Keratinocyte (primary cell): Measurements from ENCODE around the gene FBXO3.

Experiments used
- CTCF ChIP-seq, 3 experiments: IDR thresholded peaks in 1 of 3; conservative IDR thresholded peaks in 1 of 3; optimal IDR thresholded peaks in 1 of 3; 2 replicates in 2 of 3; 3 replicates in 1 of 3; pipeline versions ENCODE3 to v1.5.1; 2011; ENCODE audit warnings: low read length in 3 of 3, mild to moderate bottlenecking in 3 of 3, moderate library complexity in 2 of 3, control low read depth in 1 of 3, inconsistent platforms in 1 of 3; ENCODE audit not compliant: insufficient read depth in 2 of 3; ENCODE audit errors: extremely low read depth in 1 of 3
- EZH2 ChIP-seq: IDR thresholded peaks from one replicate; pipeline ENCODE4 v1.6.1; 2012; ENCODE audit warnings: inconsistent platforms, mild to moderate bottlenecking, low read length, moderate library complexity

GRCh38 chr11:33772870-33773269, 1.4 kb downstream of the FBXO3 start:
- TF ChIP-seq CTCF (optimal IDR thresholded peaks at IDR 0.05 in 1 of 3, IDR thresholded peaks at IDR 0.05 in 1 of 3, conservative IDR thresholded peaks at IDR 0.05 in 1 of 3; ENCODE audit: extremely low read depth in 1 of 3, insufficient read depth in 2 of 3, low read length in 3 of 3), result no peak
- TF ChIP-seq EZH2, result no peak
